K562 (cell line): ENCODE results near the gene CPED1. TPM values are rescaled to one million over a fixed set of nuclear protein-coding genes. Genes with fewer than 3 reads are reported as not detected.
A peak's percentile ranks its signal among the peaks of the same experiment; 100 is the strongest.

Source experiments
- AFF1 ChIP-seq, 2 experiments: fragments of 450-650 bp; IDR thresholded peaks; 2 replicates each; pipeline ENCODE4 v1.6.1; 2018; ENCODE audit warnings: mild to moderate bottlenecking in 2 of 2, low read depth in 1 of 2; ENCODE audit not compliant: partially characterized antibody in 2 of 2
- CBFA2T2 ChIP-seq: fragments of 450-650 bp; conservative IDR thresholded peaks from 2 replicates; pipeline ENCODE4 v1.6.1; 2017; ENCODE audit warnings: mild to moderate bottlenecking
- CHAMP1 ChIP-seq: fragments of 450-650 bp; IDR thresholded peaks from 2 replicates; pipeline ENCODE4 v1.6.1; 2016; ENCODE audit warnings: mild to moderate bottlenecking
- CTBP1 ChIP-seq: fragments of 450-650 bp; IDR thresholded peaks from 2 replicates; pipeline ENCODE4 v1.6.1; 2016; ENCODE audit warnings: borderline replicate concordance
- HDAC3 ChIP-seq: fragments of 450-650 bp; IDR thresholded peaks from 2 replicates; pipeline ENCODE4 v1.6.1; 2018; ENCODE audit warnings: borderline replicate concordance, mild to moderate bottlenecking, moderate library complexity; ENCODE audit not compliant: partially characterized antibody
- MBD2 ChIP-seq: sonication (generic); IDR thresholded peaks from 2 replicates; pipeline ENCODE4 v1.6.1; 2016; ENCODE audit warnings: low read depth, borderline replicate concordance
- NELFE ChIP-seq: IDR thresholded peaks from 2 replicates; pipeline ENCODE4 v1.6.1; 2011; ENCODE audit warnings: mild to moderate bottlenecking; ENCODE audit not compliant: insufficient read depth, insufficient read length
- PREB ChIP-seq: sonication (generic); formaldehyde crosslinking; IDR thresholded peaks from 2 replicates; pipeline ENCODE4 v1.8.1; 2023; ENCODE audit warnings: mild to moderate bottlenecking, missing genetic modification reagents
- RAD21 ChIP-seq, 2 experiments: fragments of 250-450 bp in 1 of 2; fragments of 450-650 bp in 1 of 2; sonication (Bioruptor Pico) in 1 of 2; formaldehyde crosslinking in 1 of 2; IDR thresholded peaks in 1 of 2; conservative IDR thresholded peaks in 1 of 2; 2 replicates each; pipeline versions ENCODE4 v1.4.0 to v1.8.0; 2020 to 2022; ENCODE audit warnings: mild to moderate bottlenecking in 2 of 2, moderate library complexity in 1 of 2
- SMARCC2 ChIP-seq: fragments of 450-650 bp; IDR thresholded peaks from 2 replicates; pipeline ENCODE4 v1.6.1; 2017; ENCODE audit warnings: antibody characterized with exemption, moderate library complexity, mild to moderate bottlenecking, low read depth
- YBX1 ChIP-seq: fragments of 450-650 bp; IDR thresholded peaks from 2 replicates; pipeline ENCODE4 v1.7.1; 2016; ENCODE audit warnings: mild to moderate bottlenecking
- ZNF143 ChIP-seq: sonication (generic); formaldehyde crosslinking; IDR thresholded peaks from 2 replicates; pipeline ENCODE4 v1.9.0; 2022; ENCODE audit warnings: mild to moderate bottlenecking, missing genetic modification reagents
- ZNF175 ChIP-seq: fragments of 200-800 bp; sonication (Bioruptor generic); IDR thresholded peaks from 2 replicates; pipeline ENCODE4 v1.6.1; 2016; ENCODE audit warnings: low read depth, mild to moderate bottlenecking, missing genetic modification characterization, missing compliant biosample characterization
- polyA plus RNA-seq, 8 experiments: library from polyadenylated mRNA; depleted of rRNA in 4 of 8; stranded (reverse) in 5 of 8; unstranded in 3 of 8; fragments of >200 nt; fragmentation: Nextera tagmentation in 2 of 8; fragmentation: Illumina TruSeq in 1 of 8; extraction: Ambion mirVana in 2 of 8; extraction: Trizol in 1 of 8; gene quantifications; 2 replicates each; pipeline versions ENCODE4 v1.2.1 to v1.2.3, GENCODE V29; 2011 to 2014; ENCODE audit warnings: inconsistent platforms in 1 of 8, missing spikeins in 1 of 8
- total RNA-seq, 7 experiments: library from RNA; depleted of rRNA in 6 of 7; stranded (reverse); fragments of >200 nt in 6 of 7; fragmentation: Illumina TruSeq in 2 of 7; extraction: Trizol in 2 of 7; gene quantifications; 2 replicates each; pipeline versions ENCODE4 v1.2.1 to v1.2.3, GENCODE V29; 2011 to 2021; ENCODE audit warnings: low replicate concordance in 1 of 7
- TF ChIP-seq, protein P1 (sequence below): sonication (generic); formaldehyde crosslinking; IDR thresholded peaks from 2 replicates; pipeline ENCODE4 v1.8.1; 2023; ENCODE audit warnings: missing genetic modification reagents, mild to moderate bottlenecking, borderline replicate concordance

The CPED1 gene
- total and polyA plus RNA-seq, 9 of the 15 experiments (the other 6 are each of a cell fraction or from before 2014, with no cell fraction given), result 195 to 393 (median 290) TPM

DNA sequence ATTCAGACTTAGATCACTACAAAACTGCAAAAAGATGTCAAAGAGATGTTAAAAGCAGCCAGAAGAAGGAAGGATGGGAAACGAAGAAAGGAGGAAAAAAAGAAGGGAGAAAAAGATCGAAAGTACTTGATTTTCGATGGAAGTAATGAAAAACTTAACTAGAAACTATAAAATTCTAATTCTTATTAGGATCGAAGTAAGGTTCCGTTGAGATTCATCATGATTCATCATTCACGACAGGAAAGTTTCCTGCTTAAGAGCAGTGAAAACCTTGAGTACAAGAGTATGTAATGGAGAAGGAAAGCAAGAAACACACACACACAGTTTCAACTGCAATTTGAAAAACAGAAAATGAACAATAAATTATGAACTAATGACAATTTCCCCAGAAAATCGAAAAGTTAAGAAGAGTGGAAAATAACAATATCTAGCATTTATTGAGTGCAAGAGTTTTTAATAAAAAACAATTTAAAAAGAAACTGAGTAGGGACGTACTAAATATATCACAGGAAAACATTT is 39.1 kb upstream of the CPED1 start (continued):
- TF ChIP-seq HDAC3 (no peak), CHAMP1 (no peak), ZNF175 (CRISPR knock-in tag) (no peak), MBD2 (no peak), YBX1 (no peak), CBFA2T2 (no peak), PREB (CRISPR knock-in tag) (no peak), RAD21 (CRISPR knock-in tag; conservative IDR thresholded peaks at IDR 0.05 in 1 of 2, IDR thresholded peaks at IDR 0.05 in 1 of 2) (no peak), CTBP1 (peak; percentile 36; the same call in 1 of the 2 replicates), AFF1 (IDR thresholded peaks at IDR 0.05; ENCODE audit: low read depth in 1 of 2, partially characterized antibody in 2 of 2) (peak in 1 of 2 experiments; percentile 61), SMARCC2 (no peak), NELFE (no peak), ZNF143 (CRISPR knock-in tag) (no peak)
- TF ChIP-seq, protein P1, sequence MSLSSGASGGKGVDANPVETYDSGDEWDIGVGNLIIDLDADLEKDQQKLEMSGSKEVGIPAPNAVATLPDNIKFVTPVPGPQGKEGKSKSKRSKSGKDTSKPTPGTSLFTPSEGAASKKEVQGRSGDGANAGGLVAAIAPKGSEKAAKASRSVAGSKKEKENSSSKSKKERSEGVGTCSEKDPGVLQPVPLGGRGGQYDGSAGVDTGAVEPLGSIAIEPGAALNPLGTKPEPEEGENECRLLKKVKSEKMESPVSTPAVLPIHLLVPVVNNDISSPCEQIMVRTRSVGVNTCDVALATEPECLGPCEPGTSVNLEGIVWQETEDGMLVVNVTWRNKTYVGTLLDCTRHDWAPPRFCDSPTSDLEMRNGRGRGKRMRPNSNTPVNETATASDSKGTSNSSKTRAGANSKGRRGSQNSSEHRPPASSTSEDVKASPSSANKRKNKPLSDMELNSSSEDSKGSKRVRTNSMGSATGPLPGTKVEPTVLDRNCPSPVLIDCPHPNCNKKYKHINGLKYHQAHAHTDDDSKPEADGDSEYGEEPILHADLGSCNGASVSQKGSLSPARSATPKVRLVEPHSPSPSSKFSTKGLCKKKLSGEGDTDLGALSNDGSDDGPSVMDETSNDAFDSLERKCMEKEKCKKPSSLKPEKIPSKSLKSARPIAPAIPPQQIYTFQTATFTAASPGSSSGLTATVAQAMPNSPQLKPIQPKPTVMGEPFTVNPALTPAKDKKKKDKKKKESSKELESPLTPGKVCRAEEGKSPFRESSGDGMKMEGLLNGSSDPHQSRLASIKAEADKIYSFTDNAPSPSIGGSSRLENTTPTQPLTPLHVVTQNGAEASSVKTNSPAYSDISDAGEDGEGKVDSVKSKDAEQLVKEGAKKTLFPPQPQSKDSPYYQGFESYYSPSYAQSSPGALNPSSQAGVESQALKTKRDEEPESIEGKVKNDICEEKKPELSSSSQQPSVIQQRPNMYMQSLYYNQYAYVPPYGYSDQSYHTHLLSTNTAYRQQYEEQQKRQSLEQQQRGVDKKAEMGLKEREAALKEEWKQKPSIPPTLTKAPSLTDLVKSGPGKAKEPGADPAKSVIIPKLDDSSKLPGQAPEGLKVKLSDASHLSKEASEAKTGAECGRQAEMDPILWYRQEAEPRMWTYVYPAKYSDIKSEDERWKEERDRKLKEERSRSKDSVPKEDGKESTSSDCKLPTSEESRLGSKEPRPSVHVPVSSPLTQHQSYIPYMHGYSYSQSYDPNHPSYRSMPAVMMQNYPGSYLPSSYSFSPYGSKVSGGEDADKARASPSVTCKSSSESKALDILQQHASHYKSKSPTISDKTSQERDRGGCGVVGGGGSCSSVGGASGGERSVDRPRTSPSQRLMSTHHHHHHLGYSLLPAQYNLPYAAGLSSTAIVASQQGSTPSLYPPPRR (CRISPR knock-in tag), result no peak
